Loucy (cell line): ENCODE data around the gene VPS45.

Experiments
- CTCF ChIP-seq: fragments of 200-600 bp; sonication (generic); conservative IDR thresholded peaks from 2 replicates; pipeline ENCODE4 v1.5.1; 2014; ENCODE audit warnings: mild to moderate bottlenecking, antibody characterized with exemption, low read length
- EZH2phosphoT487 ChIP-seq: fragments of 200-600 bp; IDR thresholded peaks from 2 replicates; pipeline ENCODE4 v1.6.1; 2018; ENCODE audit warnings: antibody characterized with exemption, mild to moderate bottlenecking, moderate library complexity, borderline replicate concordance

GRCh38 chr1:150164224-150164623 lies 96.6 kb downstream of the VPS45 start:
- TF ChIP-seq CTCF (no peak), EZH2phosphoT487 (no peak)
